Upper lobe of left lung (tissue), 4 donors: ENCODE results near the gene ASPHD1.

Source experiments
- EP300 ChIP-seq, 4 donors: sonication (generic); formaldehyde crosslinking; IDR thresholded peaks; one replicate each; pipeline ENCODE4 v1.5.1; 2017; ENCODE audit warnings: antibody characterized with exemption in 4 of 4, control low read depth in 2 of 4
- POLR2A ChIP-seq, 4 donors: fragments of 450-650 bp; IDR thresholded peaks; one replicate each; pipeline ENCODE4 v1.5.1; 2016 to 2017; ENCODE audit warnings: antibody characterized with exemption in 4 of 4, mild to moderate bottlenecking in 2 of 4
- POLR2AphosphoS5 ChIP-seq, 2 donors: sonication (generic); formaldehyde crosslinking; IDR thresholded peaks; one replicate each; pipeline ENCODE4 v1.5.1; 2017; ENCODE audit warnings: antibody characterized with exemption in 2 of 2
- TF ChIP-seq, protein P1 (sequence below), 6 experiments: fragments of 450-650 bp in 4 of 6; fragments of 200-600 bp in 2 of 6; sonication (generic) in 2 of 6; IDR thresholded peaks; one replicate each; pipeline ENCODE4 v1.5.1; 2016 to 2019; ENCODE audit warnings: antibody characterized with exemption in 6 of 6

DNA sequence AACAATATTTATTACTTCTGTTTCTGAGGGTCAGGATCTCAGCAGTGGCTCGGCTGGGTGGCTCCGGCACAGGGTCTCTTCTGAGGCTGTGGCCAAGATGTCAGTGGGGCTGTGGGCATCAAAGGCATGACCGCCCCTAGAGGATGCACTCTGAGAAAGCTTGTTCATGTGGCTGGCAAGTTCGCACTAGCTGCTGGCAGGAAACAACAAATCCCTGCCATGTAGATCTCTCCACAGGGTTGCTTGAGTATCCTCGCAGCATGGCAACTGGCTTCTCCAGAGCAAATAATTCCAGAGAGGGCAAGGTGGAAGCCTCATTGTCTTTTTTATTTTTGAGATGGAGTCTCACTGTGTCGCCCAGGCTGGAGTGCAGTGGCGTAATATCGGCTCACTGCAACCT, 13.2 kb downstream of the ASPHD1 start:
- TF ChIP-seq, protein P1, sequence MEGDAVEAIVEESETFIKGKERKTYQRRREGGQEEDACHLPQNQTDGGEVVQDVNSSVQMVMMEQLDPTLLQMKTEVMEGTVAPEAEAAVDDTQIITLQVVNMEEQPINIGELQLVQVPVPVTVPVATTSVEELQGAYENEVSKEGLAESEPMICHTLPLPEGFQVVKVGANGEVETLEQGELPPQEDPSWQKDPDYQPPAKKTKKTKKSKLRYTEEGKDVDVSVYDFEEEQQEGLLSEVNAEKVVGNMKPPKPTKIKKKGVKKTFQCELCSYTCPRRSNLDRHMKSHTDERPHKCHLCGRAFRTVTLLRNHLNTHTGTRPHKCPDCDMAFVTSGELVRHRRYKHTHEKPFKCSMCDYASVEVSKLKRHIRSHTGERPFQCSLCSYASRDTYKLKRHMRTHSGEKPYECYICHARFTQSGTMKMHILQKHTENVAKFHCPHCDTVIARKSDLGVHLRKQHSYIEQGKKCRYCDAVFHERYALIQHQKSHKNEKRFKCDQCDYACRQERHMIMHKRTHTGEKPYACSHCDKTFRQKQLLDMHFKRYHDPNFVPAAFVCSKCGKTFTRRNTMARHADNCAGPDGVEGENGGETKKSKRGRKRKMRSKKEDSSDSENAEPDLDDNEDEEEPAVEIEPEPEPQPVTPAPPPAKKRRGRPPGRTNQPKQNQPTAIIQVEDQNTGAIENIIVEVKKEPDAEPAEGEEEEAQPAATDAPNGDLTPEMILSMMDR (IDR thresholded peaks at IDR 0.05), result no peak
- TF ChIP-seq POLR2AphosphoS5 (IDR thresholded peaks at IDR 0.05) (no peak), POLR2A (IDR thresholded peaks at IDR 0.05) (no peak), EP300 (IDR thresholded peaks at IDR 0.05) (no peak)
